Tibial artery (tissue), 4 donors: Measurements from ENCODE around the gene ANKS6.

ENCODE experiments used
- DNase-seq, 2 donors: peaks; one replicate each; pipeline ENCODE4 v3.0.0-alpha.2; 2019
- H3K27ac ChIP-seq, 2 donors: fragments of 200-600 bp; sonication (generic) in 1 of 2; 1 replicate in 1 of 2; 2 replicates in 1 of 2; pipeline ENCODE4 v1.5.1; 2018 to 2019; ENCODE audit warnings: mild to moderate bottlenecking in 1 of 2
- H3K27me3 ChIP-seq, 2 donors: fragments of 200-600 bp; sonication (generic) in 1 of 2; one replicate each; pipeline versions ENCODE4 v1.5.1 to v1.6.0; 2016 to 2019
- H3K36me3 ChIP-seq, 3 donors: fragments of 200-600 bp; sonication (generic) in 2 of 3; one replicate each; pipeline ENCODE4 v1.5.1; 2016 to 2019; ENCODE audit warnings: mild to moderate bottlenecking in 2 of 3
- H3K4me1 ChIP-seq, 4 donors: fragments of 200-600 bp; sonication (generic) in 2 of 4; 1 replicate in 3 of 4; 2 replicates in 1 of 4; pipeline ENCODE4 v1.5.1; 2016 to 2019
- H3K4me3 ChIP-seq, 2 donors: fragments of 200-600 bp; sonication (generic) in 1 of 2; 1 replicate in 1 of 2; 2 replicates in 1 of 2; pipeline ENCODE4 v1.5.1; 2018 to 2019; ENCODE audit warnings: mild to moderate bottlenecking in 2 of 2
- H3K9me3 ChIP-seq, 3 donors: fragments of 200-600 bp; sonication (generic) in 1 of 3; one replicate each; pipeline ENCODE4 v1.5.1; 2016 to 2019
- intact Hi-C: fragments of 100-400 bp; cut with DNase I; formaldehyde crosslinking; loops from one replicate; pipeline ENCODE4 v1.15.0; 2023; ENCODE audit warnings: low total_unique reads
- TF ChIP-seq, protein P1 (sequence below), 2 experiments: fragments of 200-600 bp in 1 of 2; fragments of 450-650 bp in 1 of 2; IDR thresholded peaks; one replicate each; pipeline ENCODE4 v1.5.1; 2017 to 2019; ENCODE audit warnings: antibody characterized with exemption in 2 of 2, mild to moderate bottlenecking in 1 of 2, moderate library complexity in 1 of 2

The ANKS6 gene

GRCh38 chr9:98767915-98768314 lies 28.4 kb downstream of the ANKS6 start:
- H3K4me3 ChIP-seq = no peak overlapping the region
- H3K36me3 ChIP-seq = peaks cover 73 to 84% (median 75%) of the 10 kb centered on the region in 3 donors

DNA sequence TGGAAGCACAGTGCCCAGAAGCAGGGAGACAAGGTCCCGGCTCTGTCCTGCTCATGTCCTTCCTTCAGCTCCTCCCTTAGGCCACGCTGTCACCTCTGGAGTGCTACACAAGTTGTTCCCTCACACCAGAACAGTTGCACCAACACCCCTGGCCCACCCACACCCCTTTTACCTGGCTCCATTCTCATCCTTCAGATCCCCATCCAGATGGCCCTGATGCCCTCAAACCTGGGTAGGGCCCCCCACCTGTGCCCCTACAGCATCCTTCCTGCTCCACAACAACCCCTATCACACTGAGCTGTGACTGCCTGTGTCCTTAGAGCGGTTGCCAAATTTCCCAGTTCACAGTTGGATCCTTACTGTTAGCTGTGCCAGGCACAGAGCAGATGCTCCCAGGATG lies 29.2 kb downstream of the ANKS6 start:
- H3K4me1 ChIP-seq = no peaks in the 10 kb centered on the region
- no peak for DNase-seq
- no peak overlapping the region for H3K4me3 ChIP-seq
- TF ChIP-seq, protein P1, sequence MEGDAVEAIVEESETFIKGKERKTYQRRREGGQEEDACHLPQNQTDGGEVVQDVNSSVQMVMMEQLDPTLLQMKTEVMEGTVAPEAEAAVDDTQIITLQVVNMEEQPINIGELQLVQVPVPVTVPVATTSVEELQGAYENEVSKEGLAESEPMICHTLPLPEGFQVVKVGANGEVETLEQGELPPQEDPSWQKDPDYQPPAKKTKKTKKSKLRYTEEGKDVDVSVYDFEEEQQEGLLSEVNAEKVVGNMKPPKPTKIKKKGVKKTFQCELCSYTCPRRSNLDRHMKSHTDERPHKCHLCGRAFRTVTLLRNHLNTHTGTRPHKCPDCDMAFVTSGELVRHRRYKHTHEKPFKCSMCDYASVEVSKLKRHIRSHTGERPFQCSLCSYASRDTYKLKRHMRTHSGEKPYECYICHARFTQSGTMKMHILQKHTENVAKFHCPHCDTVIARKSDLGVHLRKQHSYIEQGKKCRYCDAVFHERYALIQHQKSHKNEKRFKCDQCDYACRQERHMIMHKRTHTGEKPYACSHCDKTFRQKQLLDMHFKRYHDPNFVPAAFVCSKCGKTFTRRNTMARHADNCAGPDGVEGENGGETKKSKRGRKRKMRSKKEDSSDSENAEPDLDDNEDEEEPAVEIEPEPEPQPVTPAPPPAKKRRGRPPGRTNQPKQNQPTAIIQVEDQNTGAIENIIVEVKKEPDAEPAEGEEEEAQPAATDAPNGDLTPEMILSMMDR (IDR thresholded peaks at IDR 0.05) = no peak
- peaks cover 66 to 77% (median 68%) of the 10 kb centered on the region in 3 donors for H3K36me3 ChIP-seq
- intact Hi-C loops = no loop called here
- no peaks in the 10 kb centered on the region for H3K27me3 ChIP-seq
- no peak overlapping the region for H3K27ac ChIP-seq
- H3K9me3 ChIP-seq = peaks cover 0 to 9% (median 0%) of the 10 kb centered on the region in 3 donors

More at GRCh38 chr9:98767915-98768314, 28.4 kb downstream of the ANKS6 start:
- TF ChIP-seq, protein P1 (IDR thresholded peaks at IDR 0.05) = no peak
- Histone ChIP-seq H3K27ac (no peak overlapping the region), H3K9me3 (peaks cover 0 to 9% (median 0%) of the 10 kb centered on the region in 3 donors), H3K4me1 (no peaks in the 10 kb centered on the region), H3K27me3 (no peaks in the 10 kb centered on the region)
- intact Hi-C loops = no loop called here
- no peak for DNase-seq

DNA sequence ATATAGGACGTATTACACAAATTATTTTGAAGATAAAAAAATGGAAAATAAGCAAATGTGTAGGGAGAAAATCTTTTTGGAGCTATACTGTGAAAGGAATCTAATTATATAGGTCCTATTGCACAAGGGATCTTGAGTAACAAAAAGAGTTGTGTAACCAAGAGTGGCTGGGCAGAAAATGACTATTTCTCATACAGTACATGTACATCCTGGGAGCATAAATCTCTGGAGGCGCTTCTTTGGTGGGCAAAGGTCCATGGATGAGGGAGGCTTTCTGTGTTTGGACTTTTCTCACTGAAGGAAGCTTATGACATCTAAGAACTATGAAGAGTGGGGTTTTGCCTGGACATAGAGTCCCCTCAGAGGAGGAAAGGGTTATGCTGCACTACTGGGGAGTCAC lies 29.8 kb downstream of the ANKS6 start:
- Histone ChIP-seq H3K27ac (no peak overlapping the region), H3K4me1 (no peaks in the 10 kb centered on the region), H3K27me3 (no peaks in the 10 kb centered on the region), H3K36me3 (peaks cover 60 to 71% (median 61%) of the 10 kb centered on the region in 3 donors), H3K4me3 (no peak overlapping the region), H3K9me3 (peaks cover 0 to 9% (median 0%) of the 10 kb centered on the region in 3 donors)
- intact Hi-C loops = no loop called here
- TF ChIP-seq, protein P1 (IDR thresholded peaks at IDR 0.05) = no peak
- DNase-seq = no peak

DNA sequence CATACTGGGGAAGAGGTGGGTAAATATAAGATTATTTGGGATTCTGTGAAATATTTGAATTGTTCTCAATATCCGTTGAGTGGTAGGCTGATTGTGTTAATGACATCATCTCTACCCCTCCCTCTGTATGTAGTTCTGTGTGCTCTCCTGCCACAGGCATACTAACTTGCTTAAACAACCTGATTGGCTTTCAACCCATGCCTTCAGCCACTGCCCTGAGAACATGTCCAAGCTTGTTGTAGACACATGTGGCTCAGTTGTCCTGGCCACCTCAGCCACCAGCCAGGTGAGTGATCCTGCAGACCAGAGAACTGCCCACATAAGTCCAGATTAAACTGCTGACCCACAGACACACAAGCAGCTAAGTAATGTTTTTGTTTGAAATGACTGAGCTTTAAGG lies 31.1 kb downstream of the ANKS6 start:
- H3K27me3 ChIP-seq = no peaks in the 10 kb centered on the region
- H3K36me3 ChIP-seq = peaks cover 48 to 58% (median 48%) of the 10 kb centered on the region in 3 donors
- peaks cover 0 to 9% (median 0%) of the 10 kb centered on the region in 3 donors for H3K9me3 ChIP-seq
- H3K4me3 ChIP-seq = no peak overlapping the region
- H3K27ac ChIP-seq = no peak overlapping the region
- H3K4me1 ChIP-seq = no peaks in the 10 kb centered on the region
- DNase-seq = no peak
- TF ChIP-seq, protein P1 (IDR thresholded peaks at IDR 0.05) = no peak
- intact Hi-C loops = no loop called here

DNA sequence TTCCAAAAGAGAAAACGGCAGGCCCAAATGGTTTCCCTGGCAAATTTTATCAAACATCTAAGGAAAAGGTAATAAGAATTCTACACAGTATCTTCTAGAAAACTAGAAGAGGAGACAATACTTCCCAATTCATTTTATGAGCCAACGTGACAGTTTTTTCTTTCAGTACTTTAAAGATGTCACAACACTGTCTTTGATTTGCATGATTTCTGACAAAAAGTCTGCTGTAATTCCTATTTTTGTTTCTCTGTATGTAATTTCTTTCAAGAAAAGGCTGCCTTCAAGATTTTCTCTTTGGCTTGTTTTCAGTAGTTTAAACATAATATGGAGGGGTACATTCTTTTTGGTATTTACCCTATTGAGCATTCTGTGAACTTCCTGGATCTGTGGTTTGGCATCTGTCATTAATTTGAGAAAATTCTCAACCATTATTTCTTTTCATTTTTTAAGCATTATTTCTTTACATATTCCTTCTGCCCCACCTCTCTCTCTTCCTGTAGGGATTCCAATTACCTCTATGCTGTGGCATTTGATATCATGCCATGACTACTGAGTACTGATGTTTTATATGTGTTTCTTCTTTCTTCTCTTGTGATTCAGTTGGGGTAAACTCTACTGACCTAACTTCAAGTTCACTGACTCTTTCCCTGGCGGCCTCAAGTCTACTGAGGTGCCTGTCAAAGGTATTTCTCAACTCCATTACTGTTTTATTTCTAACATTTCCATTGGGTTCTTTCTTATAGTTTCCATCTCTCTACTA lies 32.2 kb downstream of the ANKS6 start:
- Histone ChIP-seq H3K36me3 (peaks cover 37 to 53% (median 52%) of the 10 kb centered on the region in 3 donors), H3K4me3 (no peak overlapping the region), H3K27me3 (no peaks in the 10 kb centered on the region), H3K9me3 (peaks cover 0 to 9% (median 4%) of the 10 kb centered on the region in 3 donors), H3K4me1 (no peaks in the 10 kb centered on the region), H3K27ac (no peak overlapping the region)
- TF ChIP-seq, protein P1 (IDR thresholded peaks at IDR 0.05) = no peak
- DNase-seq = no peak
- intact Hi-C loops = no loop called here
